GM12875 (cell line): ENCODE data around the gene SERPINB6.
"Not testable (repeated sequence)": the region's sequence is repeated elsewhere in the genome, so short reads cannot be mapped to it uniquely, and the experiment has no call there.

Experiments used
- H3K4me3 ChIP-seq: one replicate; pipeline ENCODE4 v1.5.1; 2011; ENCODE audit warnings: low read depth, low read length, control low read depth
- TF ChIP-seq, protein P1 (sequence below): IDR thresholded peaks from 2 replicates; pipeline ENCODE4 v1.5.1; 2011; ENCODE audit warnings: low read depth, mild to moderate bottlenecking, control low read depth, inconsistent platforms, low read length, moderate library complexity, borderline replicate concordance; ENCODE audit not compliant: insufficient read depth

SERPINB6 gene

GRCh38 chr6:3006476-3006875 is 35.1 kb upstream of the SERPINB6 start:
- no peak overlapping the region for H3K4me3 ChIP-seq
- TF ChIP-seq, protein P1, sequence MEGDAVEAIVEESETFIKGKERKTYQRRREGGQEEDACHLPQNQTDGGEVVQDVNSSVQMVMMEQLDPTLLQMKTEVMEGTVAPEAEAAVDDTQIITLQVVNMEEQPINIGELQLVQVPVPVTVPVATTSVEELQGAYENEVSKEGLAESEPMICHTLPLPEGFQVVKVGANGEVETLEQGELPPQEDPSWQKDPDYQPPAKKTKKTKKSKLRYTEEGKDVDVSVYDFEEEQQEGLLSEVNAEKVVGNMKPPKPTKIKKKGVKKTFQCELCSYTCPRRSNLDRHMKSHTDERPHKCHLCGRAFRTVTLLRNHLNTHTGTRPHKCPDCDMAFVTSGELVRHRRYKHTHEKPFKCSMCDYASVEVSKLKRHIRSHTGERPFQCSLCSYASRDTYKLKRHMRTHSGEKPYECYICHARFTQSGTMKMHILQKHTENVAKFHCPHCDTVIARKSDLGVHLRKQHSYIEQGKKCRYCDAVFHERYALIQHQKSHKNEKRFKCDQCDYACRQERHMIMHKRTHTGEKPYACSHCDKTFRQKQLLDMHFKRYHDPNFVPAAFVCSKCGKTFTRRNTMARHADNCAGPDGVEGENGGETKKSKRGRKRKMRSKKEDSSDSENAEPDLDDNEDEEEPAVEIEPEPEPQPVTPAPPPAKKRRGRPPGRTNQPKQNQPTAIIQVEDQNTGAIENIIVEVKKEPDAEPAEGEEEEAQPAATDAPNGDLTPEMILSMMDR: no peak

DNA sequence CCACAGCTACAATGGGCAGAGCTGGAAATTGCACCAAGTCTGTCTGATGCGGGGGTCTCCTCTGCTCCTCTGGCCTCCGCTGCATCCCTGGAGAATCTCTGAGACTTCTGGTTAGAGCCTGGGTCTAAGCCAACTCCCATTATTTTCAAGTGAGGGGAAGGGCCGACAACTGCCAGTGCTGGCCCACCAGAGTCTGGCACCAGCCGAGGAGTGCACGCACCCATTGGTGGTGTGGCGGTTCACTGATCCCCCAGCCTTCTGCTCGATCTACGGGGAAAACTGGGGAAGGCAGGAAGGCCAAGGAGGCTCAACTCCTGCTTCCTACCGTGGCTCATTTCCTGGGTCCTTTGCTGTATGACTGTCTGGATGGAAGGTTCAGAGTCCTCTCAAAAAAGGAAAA is 34.5 kb upstream of the SERPINB6 start:
- no peak overlapping the region for H3K4me3 ChIP-seq
- TF ChIP-seq, protein P1: no peak

- H3K4me3 ChIP-seq: no peak overlapping the region
- TF ChIP-seq, protein P1: no peak
Measured at GRCh38 chr6:3005077-3005476, 33.7 kb upstream of the SERPINB6 start.

DNA sequence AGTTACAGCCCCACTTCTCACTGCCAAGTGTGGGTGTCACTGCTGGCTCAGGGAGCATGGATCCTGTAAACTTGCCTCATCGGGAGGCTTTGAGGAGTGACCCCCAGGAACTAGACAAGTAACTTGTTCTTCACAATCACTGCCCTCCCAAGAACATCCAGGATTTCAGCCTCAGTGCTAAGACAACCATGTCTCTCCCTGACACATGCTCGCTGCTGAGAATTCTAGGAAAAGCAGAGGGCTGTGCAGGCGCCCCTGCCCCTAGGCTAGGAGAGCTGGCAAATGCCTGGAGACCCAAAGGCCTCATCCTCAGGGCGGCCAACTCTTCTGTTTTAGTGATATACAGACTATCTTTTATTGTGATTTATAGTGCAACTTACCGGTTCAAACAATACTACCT is 31.9 kb upstream of the SERPINB6 start:
- not testable (repeated sequence) for H3K4me3 ChIP-seq

DNA sequence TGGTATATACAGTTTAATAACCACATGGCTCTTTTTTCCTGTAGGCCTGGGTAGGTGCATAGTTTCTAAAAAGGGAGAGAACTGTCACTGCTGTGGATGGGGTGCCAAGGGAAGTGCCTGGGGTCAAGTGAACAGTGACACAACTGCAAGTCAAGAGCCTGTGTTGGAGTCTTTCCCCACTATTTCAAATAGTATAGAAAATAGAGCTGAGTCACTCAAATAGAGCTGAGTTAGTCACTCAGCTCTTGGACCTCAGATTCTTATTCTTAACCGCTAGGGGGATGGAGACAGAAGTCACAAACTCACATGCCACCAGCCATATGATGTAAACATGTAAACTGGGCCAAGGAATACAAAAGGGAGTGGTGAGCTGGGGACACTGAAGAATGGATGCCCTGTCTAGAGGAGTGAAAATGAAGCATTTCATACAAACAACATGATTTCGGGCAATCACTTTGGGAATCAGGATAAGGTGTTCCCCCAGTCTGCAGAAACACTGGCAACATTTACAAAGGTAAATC is 30.5 kb upstream of the SERPINB6 start:
- TF ChIP-seq, protein P1: peak; percentile 53; the same call in 1 of the 2 replicates
- H3K4me3 ChIP-seq: no peak overlapping the region

DNA sequence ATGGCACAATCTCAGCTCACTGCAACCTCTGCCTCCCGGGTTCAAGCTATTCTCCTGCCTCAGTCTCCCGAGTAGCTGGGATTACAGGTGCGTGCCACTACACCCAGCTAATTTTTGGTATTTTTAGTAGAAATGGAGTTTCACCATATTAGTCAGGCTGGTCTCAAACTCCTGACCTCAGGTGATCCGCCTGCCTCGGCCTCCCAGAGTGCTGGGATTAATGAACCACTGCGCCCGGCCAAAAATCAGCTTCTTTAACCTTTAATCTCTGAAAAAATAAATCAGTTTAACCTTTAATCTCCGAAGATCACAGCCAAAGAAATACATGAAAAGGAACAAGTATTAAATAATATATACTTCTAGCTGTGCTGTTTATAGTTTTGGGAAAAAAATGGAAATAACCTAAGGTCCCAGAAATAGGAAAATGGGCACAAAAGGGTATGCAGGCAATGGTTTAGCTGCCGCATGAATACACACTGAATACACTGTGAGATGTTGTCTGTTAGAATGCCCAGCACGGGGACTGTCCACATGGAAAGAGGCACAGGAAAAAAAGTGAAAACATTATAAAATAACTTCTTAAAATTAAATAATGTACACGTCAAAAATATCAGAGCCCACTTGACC is 29.9 kb upstream of the SERPINB6 start:
- no peak overlapping the region for H3K4me3 ChIP-seq
- TF ChIP-seq, protein P1: no peak

- TF ChIP-seq, protein P1: no peak
- peak within 1 kb of the TSS; percentile 74 for H3K4me3 ChIP-seq
Measured at GRCh38 chr6:2999618-3000557, 28.5 kb upstream of the SERPINB6 start, which contains the start of gene NQO2. NQO2 (plus strand) TSS chr6:2999894; CDS start chr6:3006553, 6,659 bp downstream.
